Fibroblast of villous mesenchyme (primary cell): ENCODE data around the gene SYT17. TPM values are rescaled to one million over a fixed set of nuclear protein-coding genes. Genes with fewer than 3 reads are reported as not detected.

Experiments
- DNase-seq: peaks from one replicate; pipeline ENCODE4 v3.0.0-alpha.2; 2010; ENCODE audit warnings: low read depth
- H3K4me3 ChIP-seq: 2 replicates; pipeline ENCODE4 v1.5.1; 2011; ENCODE audit warnings: low read depth, mild to moderate bottlenecking, low read length
- CTCF ChIP-seq: IDR thresholded peaks from 2 replicates; pipeline ENCODE4 v1.5.1; 2012; ENCODE audit warnings: low read depth, mild to moderate bottlenecking, low read length; ENCODE audit not compliant: insufficient read depth
- total RNA-seq: library from RNA; depleted of rRNA; stranded (reverse); fragments of >200 nt; gene quantifications from 2 replicates; pipeline ENCODE4 v1.2.3, GENCODE V29; 2012

The SYT17 gene
- total RNA-seq, 1 donor = under 0.01 TPM

GRCh38 chr16:19147126-19147525 lies 20.9 kb upstream of the SYT17 start:
- TF ChIP-seq CTCF = no peak
- no peak for DNase-seq
- H3K4me3 ChIP-seq = no peak overlapping the region

DNA sequence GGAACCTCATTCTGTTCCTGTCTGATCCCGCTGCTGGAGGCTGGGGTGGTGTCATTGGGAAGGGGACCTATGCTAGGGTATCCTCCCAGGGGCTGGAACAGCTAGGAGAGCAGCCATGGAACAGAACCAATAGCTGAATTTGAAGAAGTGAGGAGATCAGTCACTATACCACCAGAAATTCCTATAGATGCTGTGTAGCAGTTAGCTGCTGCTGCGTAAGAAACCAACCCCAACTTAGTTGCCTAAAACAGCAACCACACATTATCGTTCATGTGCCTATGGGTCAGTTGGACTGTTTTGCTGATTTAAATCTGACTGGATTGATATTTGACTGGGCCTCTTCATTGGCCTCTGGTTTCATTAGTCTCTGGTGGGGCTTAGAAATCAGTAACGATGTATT lies 20.4 kb upstream of the SYT17 start:
- no peak for DNase-seq
- H3K4me3 ChIP-seq = no peak overlapping the region
- TF ChIP-seq CTCF = no peak

DNA sequence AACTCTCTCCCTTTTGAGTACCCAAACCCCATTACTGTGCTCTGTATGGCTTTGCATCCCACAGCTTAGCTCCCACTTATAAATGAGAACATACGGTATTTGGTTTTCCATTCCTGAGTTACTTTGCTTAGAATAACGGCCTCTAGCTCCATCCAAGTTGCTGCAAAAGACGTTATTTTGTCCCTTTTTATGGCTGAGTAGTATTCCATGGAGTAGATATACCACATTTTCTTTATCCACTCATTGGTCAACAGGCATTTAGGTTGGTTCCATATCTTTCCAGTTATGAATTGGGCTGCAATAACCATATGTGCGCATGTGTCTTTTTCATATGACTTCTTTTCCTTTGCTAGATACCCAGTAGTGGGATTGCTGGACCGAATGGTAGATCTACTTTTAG lies 19.9 kb upstream of the SYT17 start:
- no peak for DNase-seq
- TF ChIP-seq CTCF = no peak

GRCh38 chr16:19151310-19151709 lies 16.7 kb upstream of the SYT17 start:
- no peak for TF ChIP-seq CTCF
- no peak for DNase-seq
- H3K4me3 ChIP-seq = no peak overlapping the region

More for the DNA sequence above, 19.9 kb upstream of the SYT17 start:
- H3K4me3 ChIP-seq = no peak overlapping the region

DNA sequence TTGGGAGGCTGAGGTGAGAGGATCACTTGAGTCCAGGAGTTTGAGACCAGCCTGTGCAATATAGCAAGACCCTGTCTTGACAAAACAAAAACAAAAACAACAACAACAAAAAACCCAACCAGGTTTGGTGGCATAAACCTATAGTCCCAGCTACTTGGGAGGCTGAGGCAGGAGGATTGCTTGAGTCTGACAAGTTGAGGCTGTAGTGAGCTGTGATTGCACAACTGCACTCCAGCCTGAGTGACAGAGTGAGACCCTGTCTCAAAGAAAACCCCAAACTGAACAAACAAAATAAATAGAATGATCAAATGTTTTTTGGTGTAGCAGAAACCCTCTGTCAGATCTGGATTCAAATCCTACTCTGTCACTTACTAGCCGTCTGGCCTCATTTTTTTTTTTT lies 16.0 kb upstream of the SYT17 start:
- DNase-seq = no peak
- no peak for TF ChIP-seq CTCF
- H3K4me3 ChIP-seq = no peak overlapping the region

- TF ChIP-seq CTCF = no peak
- no peak overlapping the region for H3K4me3 ChIP-seq
- no peak for DNase-seq
Observed at GRCh38 chr16:19153876-19154275, 14.2 kb upstream of the SYT17 start.

DNA sequence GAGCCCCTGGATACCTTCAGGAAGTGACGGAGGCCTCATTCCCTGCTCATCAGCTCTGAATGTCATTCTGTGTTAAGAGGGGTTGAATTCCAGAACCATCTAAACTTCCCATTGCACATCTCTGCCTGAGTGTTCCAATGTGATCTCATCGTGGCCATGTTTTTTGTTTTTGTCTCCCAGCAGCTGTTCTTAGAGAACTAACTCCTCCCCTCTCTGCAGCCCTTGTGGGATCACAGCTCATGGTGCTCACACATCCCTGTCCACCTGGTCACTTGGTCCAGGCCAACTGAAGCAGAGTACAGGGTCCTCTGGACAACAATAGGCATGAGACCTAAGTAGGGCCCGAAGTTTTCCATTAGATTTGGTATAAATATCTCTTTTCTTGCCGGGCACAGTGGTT lies 6.0 kb upstream of the SYT17 start:
- DNase-seq = no peak
- no peak for TF ChIP-seq CTCF
- no peak overlapping the region for H3K4me3 ChIP-seq
